Measurements from ENCODE around the gene RYR1.

DNA sequence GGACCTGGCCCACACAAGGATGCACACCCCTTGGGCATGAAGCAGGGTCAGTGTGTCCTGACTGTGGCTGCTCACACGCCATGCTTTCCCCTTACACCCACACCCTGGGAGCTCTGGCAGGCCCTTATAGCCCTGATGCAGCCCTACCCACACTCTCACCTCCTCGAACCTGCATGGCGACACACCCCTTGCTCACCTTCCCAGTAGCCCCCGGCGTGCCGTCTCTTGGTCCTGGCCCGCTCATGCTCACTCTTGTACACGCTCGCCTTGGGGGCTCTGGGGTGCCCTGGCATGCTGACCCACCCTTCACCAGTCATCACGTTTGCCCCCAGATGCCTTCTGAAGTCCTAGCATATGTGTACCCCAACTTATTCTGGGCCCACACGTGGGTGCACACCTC is 128.2 kb downstream of the RYR1 start:
- TF ChIP-seq POLR2A (IDR thresholded peaks at IDR 0.05) = no peak
- TF ChIP-seq CTCF (IDR thresholded peaks at IDR 0.05) = no peak

Data from thyroid gland (tissue), 4 donors.